ENCODE data around the gene GPRC5C. TPM values are rescaled to one million over a fixed set of nuclear protein-coding genes. Genes with fewer than 3 reads are reported as not detected.
A peak's percentile ranks its signal among the peaks of the same experiment; 100 is the strongest.

GPRC5C gene
- total RNA-seq, 1 donor, result 0.43 TPM

DNA sequence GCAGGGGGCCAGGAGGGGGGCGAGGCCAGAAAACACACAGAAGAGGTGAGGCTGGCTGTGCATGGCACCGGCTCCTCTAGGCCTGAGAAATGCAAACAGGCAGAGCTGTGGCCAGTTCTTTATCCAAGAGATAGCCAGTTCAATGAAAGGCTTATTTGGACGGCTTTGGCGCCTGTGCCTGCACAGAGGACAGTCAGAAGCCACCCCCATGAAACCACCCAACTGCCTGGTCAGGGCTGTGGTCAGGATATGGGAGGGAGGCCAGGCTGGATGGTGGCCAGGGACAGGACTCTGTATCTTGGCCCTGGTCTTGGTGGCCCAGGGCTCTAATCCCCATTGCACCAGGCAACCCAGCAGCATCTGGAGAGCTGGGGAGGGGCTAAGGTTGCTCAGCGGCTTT is 24.5 kb upstream of the GPRC5C start:
- TF ChIP-seq, protein P1, sequence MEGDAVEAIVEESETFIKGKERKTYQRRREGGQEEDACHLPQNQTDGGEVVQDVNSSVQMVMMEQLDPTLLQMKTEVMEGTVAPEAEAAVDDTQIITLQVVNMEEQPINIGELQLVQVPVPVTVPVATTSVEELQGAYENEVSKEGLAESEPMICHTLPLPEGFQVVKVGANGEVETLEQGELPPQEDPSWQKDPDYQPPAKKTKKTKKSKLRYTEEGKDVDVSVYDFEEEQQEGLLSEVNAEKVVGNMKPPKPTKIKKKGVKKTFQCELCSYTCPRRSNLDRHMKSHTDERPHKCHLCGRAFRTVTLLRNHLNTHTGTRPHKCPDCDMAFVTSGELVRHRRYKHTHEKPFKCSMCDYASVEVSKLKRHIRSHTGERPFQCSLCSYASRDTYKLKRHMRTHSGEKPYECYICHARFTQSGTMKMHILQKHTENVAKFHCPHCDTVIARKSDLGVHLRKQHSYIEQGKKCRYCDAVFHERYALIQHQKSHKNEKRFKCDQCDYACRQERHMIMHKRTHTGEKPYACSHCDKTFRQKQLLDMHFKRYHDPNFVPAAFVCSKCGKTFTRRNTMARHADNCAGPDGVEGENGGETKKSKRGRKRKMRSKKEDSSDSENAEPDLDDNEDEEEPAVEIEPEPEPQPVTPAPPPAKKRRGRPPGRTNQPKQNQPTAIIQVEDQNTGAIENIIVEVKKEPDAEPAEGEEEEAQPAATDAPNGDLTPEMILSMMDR (IDR thresholded peaks at IDR 0.05; ENCODE audit: insufficient read depth, low read depth, low read length), result no peak
- no peak for DNase-seq (ENCODE audit: low read depth)
- H3K4me3 ChIP-seq (ENCODE audit: low read depth, low read length), result no peak overlapping the region

DNA sequence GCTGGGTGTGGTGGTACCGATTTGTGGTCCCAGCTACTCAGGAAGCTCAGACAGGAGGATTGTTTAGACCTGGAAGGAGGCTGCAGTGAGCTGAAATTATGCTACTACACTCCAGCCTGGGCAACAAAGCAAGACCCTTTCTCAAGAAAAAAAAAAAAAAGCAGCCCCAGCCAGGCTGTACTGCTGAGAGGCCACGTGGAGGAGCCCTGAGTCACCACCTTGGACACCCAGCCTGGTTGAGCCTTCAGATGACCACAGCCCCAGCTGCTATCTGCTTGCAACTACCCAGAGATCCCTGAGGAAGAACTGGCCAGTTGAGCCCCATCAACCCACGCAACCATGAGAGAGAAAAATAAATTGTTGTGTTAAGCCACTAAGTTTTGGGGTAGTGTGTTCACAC is 23.6 kb upstream of the GPRC5C start:
- peak; percentile 36 for DNase-seq (ENCODE audit: low read depth)
- TF ChIP-seq, protein P1 (IDR thresholded peaks at IDR 0.05; ENCODE audit: insufficient read depth, low read depth, low read length), result peak; percentile 29

DNA sequence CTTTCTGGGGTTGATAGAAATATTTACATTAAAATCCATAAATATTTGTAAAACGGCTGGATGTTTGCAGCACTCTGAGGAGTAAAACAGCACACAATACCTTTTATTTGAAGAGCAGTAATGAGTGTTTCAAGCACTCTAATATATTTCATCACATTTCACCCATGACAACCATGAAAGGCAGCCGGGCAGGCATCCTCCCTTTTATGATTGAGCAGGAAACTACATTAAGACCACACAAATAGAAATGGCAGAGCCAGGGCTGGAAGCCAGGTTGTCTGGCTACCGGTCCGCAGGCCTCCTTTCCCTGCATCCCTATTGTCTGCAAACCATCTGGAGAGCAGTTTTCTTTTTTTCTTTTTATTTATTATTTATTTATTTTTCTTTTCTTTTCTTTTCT is 23.1 kb upstream of the GPRC5C start:
- TF ChIP-seq, protein P1 (IDR thresholded peaks at IDR 0.05; ENCODE audit: insufficient read depth, low read depth, low read length), result no peak
- H3K4me3 ChIP-seq (ENCODE audit: low read depth, low read length), result no peak overlapping the region
- no peak for DNase-seq (ENCODE audit: low read depth)

More for the DNA sequence above, 23.6 kb upstream of the GPRC5C start:
- no peak overlapping the region for H3K4me3 ChIP-seq (ENCODE audit: low read depth, low read length)

DNA sequence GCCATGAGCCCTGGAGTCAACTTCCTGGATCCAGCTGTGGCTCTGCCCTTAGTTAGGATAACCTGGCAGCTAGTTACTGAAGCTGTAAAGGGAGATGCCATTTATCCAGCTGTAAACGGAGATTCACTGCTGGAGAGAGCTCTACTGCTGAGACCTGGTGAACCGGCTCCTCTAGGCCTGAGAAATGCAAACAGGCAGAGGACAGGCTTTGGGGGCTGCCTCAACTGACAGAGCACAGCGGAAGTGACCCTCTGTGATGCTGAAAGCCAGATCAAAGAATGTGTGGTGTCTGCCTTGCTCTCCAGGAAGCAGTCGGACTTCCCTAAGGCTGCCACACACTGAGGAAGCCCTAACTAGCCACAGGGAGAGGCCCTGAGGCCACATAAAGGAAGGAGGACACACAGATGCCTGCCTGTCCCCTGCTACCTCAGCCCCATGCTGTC is 21.9 kb upstream of the GPRC5C start:
- no peak overlapping the region for H3K4me3 ChIP-seq (ENCODE audit: low read depth, low read length)
- DNase-seq (ENCODE audit: low read depth), result no peak
- TF ChIP-seq, protein P1 (IDR thresholded peaks at IDR 0.05; ENCODE audit: insufficient read depth, low read depth, low read length), result no peak

DNA sequence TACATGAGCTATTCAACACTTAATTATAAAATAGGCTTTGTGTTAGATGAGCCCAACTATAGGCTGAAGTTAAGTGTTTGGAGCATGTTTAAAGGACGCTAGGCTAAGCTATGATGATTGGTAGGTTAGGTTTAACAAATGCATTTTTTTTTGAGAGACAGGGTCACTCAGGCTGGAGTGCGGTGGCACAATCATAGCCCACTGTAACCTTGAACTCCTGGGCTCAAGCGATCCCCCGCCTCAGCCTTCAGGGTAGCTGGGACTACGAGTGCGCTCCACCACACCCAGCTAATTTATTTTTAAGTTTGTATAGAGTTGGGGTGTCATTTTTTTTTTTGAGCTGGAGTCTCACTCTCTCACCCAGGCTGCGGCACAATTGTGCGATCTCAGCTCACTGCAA is 19.3 kb upstream of the GPRC5C start:
- no peak overlapping the region for H3K4me3 ChIP-seq (ENCODE audit: low read depth, low read length)
- no peak for DNase-seq (ENCODE audit: low read depth)
- TF ChIP-seq, protein P1 (IDR thresholded peaks at IDR 0.05; ENCODE audit: insufficient read depth, low read depth, low read length), result no peak

DNA sequence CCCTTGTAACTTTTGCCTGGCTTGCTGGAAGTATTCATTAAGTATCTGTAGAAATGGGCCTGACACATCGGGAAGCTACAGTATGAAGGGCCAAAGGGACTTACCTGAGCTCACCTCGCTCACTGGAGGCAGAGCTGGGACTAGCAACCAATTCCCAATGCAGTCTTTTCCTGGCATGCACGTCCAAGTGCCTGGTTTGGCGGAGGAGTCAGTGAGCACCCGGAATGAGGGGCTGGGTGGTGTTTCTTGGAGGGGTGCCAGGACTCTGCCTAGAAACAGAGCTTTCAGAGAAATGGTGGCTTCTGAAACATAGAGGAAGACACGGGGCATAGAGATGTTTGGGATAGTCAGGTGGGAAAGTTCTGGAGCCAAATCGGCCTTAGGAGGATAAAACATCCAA is 18.4 kb upstream of the GPRC5C start:
- no peak for DNase-seq (ENCODE audit: low read depth)
- TF ChIP-seq, protein P1 (IDR thresholded peaks at IDR 0.05; ENCODE audit: insufficient read depth, low read depth, low read length), result no peak
- no peak overlapping the region for H3K4me3 ChIP-seq (ENCODE audit: low read depth, low read length)

DNA sequence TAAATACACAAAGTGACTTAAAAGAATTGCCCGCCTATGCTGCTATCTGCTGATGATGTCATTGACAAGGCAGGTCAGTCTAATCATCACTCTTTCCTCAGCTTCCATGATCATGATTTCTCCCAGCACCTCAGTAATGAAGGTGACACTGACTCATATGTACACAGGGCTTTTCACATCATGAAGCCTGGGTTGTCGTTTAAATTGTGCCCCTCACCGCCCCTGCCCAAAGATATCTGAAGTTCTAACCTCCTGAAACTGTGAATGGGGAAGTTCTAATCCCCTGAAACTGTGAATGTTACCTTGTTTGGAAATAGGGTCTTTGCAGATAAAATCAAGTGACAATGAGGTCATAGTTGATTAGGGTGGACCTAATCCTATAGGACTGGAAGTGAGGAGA is 17.4 kb upstream of the GPRC5C start:
- TF ChIP-seq, protein P1 (IDR thresholded peaks at IDR 0.05; ENCODE audit: insufficient read depth, low read depth, low read length), result no peak
- H3K4me3 ChIP-seq (ENCODE audit: low read depth, low read length), result no peak overlapping the region
- DNase-seq (ENCODE audit: low read depth), result no peak

Data from fibroblast of villous mesenchyme (primary cell).